Stomach (tissue), 9 donors: Measurements from ENCODE around the gene TMEM250. TPM values are rescaled to one million over a fixed set of nuclear protein-coding genes. Genes with fewer than 3 reads are reported as not detected.

Experiments used
- DNase-seq, 2 donors: peaks; one replicate each; pipeline versions ENCODE4 v3.0.0 to v3.0.0-alpha.2; 2013 to 2019
- H3K27ac ChIP-seq, 5 donors: fragments of 200-600 bp in 4 of 5; sonication (generic) in 4 of 5; one replicate each; pipeline ENCODE4 v1.5.1; 2013 to 2019; ENCODE audit warnings: mild to moderate bottlenecking in 1 of 5, moderate library complexity in 1 of 5
- H3K27me3 ChIP-seq, 3 donors: fragments of 200-600 bp; sonication (generic); one replicate each; pipeline ENCODE4 v1.5.1; 2017 to 2019; ENCODE audit warnings: mixed run types in 1 of 3
- H3K36me3 ChIP-seq, 4 donors: fragments of 200-600 bp; sonication (generic); 1 replicate in 3 of 4; 2 replicates in 1 of 4; pipeline ENCODE4 v1.5.1; 2016 to 2019
- H3K4me1 ChIP-seq, 4 donors: fragments of 200-600 bp; sonication (generic); one replicate each; pipeline ENCODE4 v1.5.1; 2016 to 2019
- H3K4me3 ChIP-seq, 4 donors: fragments of 200-600 bp; sonication (generic) in 3 of 4; one replicate each; pipeline ENCODE4 v1.5.1; 2016 to 2019; ENCODE audit warnings: mild to moderate bottlenecking in 1 of 4
- H3K9me3 ChIP-seq, 4 donors: fragments of 200-600 bp; sonication (generic); one replicate each; pipeline ENCODE4 v1.5.1; 2016 to 2019
- EP300 ChIP-seq: sonication (generic); formaldehyde crosslinking; IDR thresholded peaks from one replicate; pipeline ENCODE4 v1.6.1; 2017; ENCODE audit warnings: antibody characterized with exemption
- POLR2A ChIP-seq, 4 donors: fragments of 450-650 bp; IDR thresholded peaks; one replicate each; pipeline ENCODE4 v1.6.1; 2016; ENCODE audit warnings: antibody characterized with exemption in 4 of 4, control low read depth in 2 of 4, mild to moderate bottlenecking in 1 of 4, moderate library complexity in 1 of 4
- POLR2AphosphoS5 ChIP-seq, 3 donors: sonication (generic); formaldehyde crosslinking; IDR thresholded peaks; one replicate each; pipeline ENCODE4 v1.6.1; 2016; ENCODE audit warnings: antibody characterized with exemption in 3 of 3
- WGBS, 5 donors: extraction: QIAGEN DNeasy Blood & Tissue Kit in 3 of 5; methylation state at CpG; one replicate each; pipeline versions ENCODE4 v1.1.5 to v1.1.7; 2013 to 2018; 5-methylcytosine and 5-hydroxymethylcytosine counted together
- intact Hi-C: fragments of 100-400 bp; cut with DNase I; formaldehyde crosslinking; loops from one replicate; pipeline ENCODE4 v1.15.1; 2023; ENCODE audit warnings: low total_unique reads
- polyA plus RNA-seq, 3 donors: library from polyadenylated mRNA; stranded (reverse); fragments of 200-250 nt; gene quantifications; one replicate each; pipeline ENCODE4 v1.2.3, GENCODE V29; 2013
- total RNA-seq, 5 donors: library from RNA; depleted of rRNA; stranded (reverse); fragments of >200 nt; gene quantifications; one replicate each; pipeline versions ENCODE4 v1.1.0 to v1.2.3, GENCODE V29; 2014 to 2016
- TF ChIP-seq, protein P1 (sequence below), 7 experiments: fragments of 450-650 bp in 4 of 7; fragments of 200-600 bp in 3 of 7; sonication (generic) in 3 of 7; IDR thresholded peaks; one replicate each; pipeline ENCODE4 v1.5.1; 2016 to 2019; ENCODE audit warnings: antibody characterized with exemption in 7 of 7, control low read depth in 2 of 7, mild to moderate bottlenecking in 1 of 7
- donor health status: healthy with polysubstance abuse.
- donor health status: Bipolar disorder and iron deficiency.
- donor health status: healthy.

Gene TMEM250
- total and polyA plus RNA-seq, 8 donors, result 15.6 to 105 (median 22.6) TPM

DNA sequence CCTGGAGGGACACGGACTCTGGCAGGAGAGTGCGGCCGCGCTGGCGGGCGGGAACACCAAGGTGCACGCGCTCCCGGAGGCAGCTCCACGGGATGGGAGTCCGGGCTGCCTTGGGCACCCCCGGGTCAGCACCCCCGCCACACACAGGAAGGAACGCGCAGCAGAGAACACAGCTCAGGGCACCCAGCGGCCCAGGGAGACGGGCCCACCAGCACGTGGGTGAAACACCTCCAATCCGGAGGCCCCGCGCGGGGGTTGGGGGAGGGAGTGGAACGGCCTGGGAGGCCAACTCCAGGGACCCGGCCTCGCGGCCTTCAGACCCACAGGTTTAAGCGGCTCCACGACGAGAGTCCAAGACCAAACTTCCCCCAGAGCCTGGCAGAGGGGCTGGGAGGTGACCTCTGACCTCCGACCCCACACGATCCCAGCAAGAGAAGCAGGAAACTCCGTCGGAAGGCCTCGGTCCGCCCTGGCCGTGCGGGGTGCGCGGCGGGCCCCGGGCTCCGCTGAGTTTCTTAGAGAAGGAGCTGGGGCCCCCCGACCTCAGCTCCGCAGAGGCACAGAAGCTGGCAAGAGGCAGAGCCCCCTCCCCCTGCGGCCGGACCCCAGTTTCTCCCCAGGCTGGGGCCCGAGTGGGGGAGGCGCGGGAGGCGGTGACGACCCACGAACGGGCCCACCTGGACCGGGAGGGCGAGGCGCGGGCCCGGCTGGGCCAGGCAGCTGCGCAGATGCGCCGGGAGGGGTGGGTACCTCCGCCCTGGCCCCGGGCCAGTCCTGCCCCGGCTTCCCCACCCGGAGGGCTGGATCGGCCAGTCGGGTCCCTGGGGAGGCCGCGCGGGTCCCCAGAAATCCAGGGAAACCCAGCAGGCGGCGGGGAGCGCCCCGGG is 24.4 kb downstream of the TMEM250 start:
- peaks cover 53 to 70% (median 59%) of the 10 kb centered on the region in 4 donors for H3K4me1 ChIP-seq
- WGBS, 5 donors, result 2 to 15% (median 4%) methylated on average over 21 to 74 of the region's 74 CpGs
- peaks cover 0 to 11% (median 0%) of the 10 kb centered on the region in 3 donors for H3K27me3 ChIP-seq
- peak overlapping the region; percentile 86 to 96 (median 94) for H3K27ac ChIP-seq
- peaks cover 0 to 7% (median 2%) of the 10 kb centered on the region in 4 donors for H3K36me3 ChIP-seq
- TF ChIP-seq POLR2AphosphoS5 (IDR thresholded peaks at IDR 0.05), result peak in 1 of 3 donors; percentile 6
- TF ChIP-seq, protein P1, sequence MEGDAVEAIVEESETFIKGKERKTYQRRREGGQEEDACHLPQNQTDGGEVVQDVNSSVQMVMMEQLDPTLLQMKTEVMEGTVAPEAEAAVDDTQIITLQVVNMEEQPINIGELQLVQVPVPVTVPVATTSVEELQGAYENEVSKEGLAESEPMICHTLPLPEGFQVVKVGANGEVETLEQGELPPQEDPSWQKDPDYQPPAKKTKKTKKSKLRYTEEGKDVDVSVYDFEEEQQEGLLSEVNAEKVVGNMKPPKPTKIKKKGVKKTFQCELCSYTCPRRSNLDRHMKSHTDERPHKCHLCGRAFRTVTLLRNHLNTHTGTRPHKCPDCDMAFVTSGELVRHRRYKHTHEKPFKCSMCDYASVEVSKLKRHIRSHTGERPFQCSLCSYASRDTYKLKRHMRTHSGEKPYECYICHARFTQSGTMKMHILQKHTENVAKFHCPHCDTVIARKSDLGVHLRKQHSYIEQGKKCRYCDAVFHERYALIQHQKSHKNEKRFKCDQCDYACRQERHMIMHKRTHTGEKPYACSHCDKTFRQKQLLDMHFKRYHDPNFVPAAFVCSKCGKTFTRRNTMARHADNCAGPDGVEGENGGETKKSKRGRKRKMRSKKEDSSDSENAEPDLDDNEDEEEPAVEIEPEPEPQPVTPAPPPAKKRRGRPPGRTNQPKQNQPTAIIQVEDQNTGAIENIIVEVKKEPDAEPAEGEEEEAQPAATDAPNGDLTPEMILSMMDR (IDR thresholded peaks at IDR 0.05), result no peak
- H3K9me3 ChIP-seq, result no peaks in the 10 kb centered on the region
- intact Hi-C loops, result no loop called here
- H3K4me3 ChIP-seq, result peak overlapping the region; percentile 84 to 95 (median 90)
- peak; percentile 69 to 78 for DNase-seq

DNA sequence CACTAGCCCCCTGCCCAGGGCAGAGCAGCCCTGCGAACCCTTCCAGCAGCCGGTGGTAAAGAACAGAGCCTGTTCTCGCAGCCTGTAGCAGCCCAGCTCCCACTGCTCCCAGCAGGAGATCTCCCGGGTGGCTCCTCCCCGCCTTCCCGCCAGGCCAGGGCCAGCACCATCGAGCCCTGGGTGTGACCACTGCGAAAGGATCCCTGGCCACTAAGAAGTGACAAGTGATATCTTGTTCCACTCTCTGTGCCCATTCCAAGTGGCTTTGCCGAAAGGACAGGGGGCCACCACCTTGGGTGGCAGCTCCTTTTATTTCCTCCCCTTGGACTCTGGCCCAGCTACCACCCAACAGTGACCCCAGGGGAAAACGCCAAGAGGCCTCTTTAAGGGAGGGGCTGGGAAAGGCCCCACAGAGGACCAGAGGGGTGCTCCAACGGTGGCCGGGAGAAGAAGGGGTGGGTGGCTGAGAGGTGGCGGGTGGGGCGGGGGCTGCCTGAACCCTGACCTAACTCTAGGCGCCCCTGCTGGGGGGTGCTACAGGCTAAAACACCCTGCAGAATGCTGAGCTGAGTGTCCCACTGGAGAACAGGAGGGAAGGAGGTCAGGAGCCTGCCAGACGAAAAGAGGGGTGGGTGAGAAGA is 25.2 kb downstream of the TMEM250 start:
- intact Hi-C loops, result no loop called here
- peaks cover 61 to 75% (median 67%) of the 10 kb centered on the region in 4 donors for H3K4me1 ChIP-seq
- DNase-seq, result peak in 1 of 2 donors; percentile 54
- WGBS, 5 donors, result 21 to 36% (median 26%) methylated on average over 12 to 16 of the region's 16 CpGs
- H3K36me3 ChIP-seq, result peaks cover 0 to 7% (median 2%) of the 10 kb centered on the region in 4 donors
- TF ChIP-seq EP300, result no peak
- H3K27me3 ChIP-seq, result peaks cover 0 to 3% (median 0%) of the 10 kb centered on the region in 3 donors
- peak overlapping the region; percentile 84 to 95 (median 90) for H3K4me3 ChIP-seq
- no peaks in the 10 kb centered on the region for H3K9me3 ChIP-seq
- peak overlapping the region; percentile 86 to 96 (median 94) for H3K27ac ChIP-seq

GRCh38 chr9:136092741-136093140 is 25.9 kb downstream of the TMEM250 start:
- peak overlapping the region in 4 of 5 donors; percentile 90 to 96 (median 94) for H3K27ac ChIP-seq
- no peak for DNase-seq
- TF ChIP-seq POLR2A (IDR thresholded peaks at IDR 0.05), result no peak
- TF ChIP-seq, protein P1 (IDR thresholded peaks at IDR 0.05), result no peak
- no peak for TF ChIP-seq POLR2AphosphoS5 (IDR thresholded peaks at IDR 0.05)
- TF ChIP-seq EP300, result no peak
- no peaks in the 10 kb centered on the region for H3K27me3 ChIP-seq
- no peaks in the 10 kb centered on the region for H3K9me3 ChIP-seq
- 63 to 83% (median 70%) methylated on average over 9 of the region's 9 CpGs for WGBS, 5 donors
- H3K4me3 ChIP-seq, result peak overlapping the region; percentile 84 to 95 (median 90)
- intact Hi-C loops, result no loop called here
- H3K36me3 ChIP-seq, result peaks cover 0 to 7% (median 2%) of the 10 kb centered on the region in 4 donors
- H3K4me1 ChIP-seq, result peaks cover 66 to 82% (median 74%) of the 10 kb centered on the region in 4 donors

- intact Hi-C loops, result no loop called here
- Histone ChIP-seq H3K27ac (peak overlapping the region in 4 of 5 donors; percentile 59 to 96 (median 94)), H3K4me1 (peaks cover 71 to 86% (median 78%) of the 10 kb centered on the region in 4 donors), H3K36me3 (peaks cover 0 to 7% (median 2%) of the 10 kb centered on the region in 4 donors), H3K27me3 (no peaks in the 10 kb centered on the region), H3K9me3 (no peaks in the 10 kb centered on the region), H3K4me3 (peak overlapping the region in 2 of 4 donors; percentile 84 to 91)
- no peak for DNase-seq
- 72 to 90% (median 80%) methylated on average over 6 to 10 of the region's 10 CpGs for WGBS, 5 donors
- no peak for TF ChIP-seq POLR2AphosphoS5 (IDR thresholded peaks at IDR 0.05)
- TF ChIP-seq, protein P1 (IDR thresholded peaks at IDR 0.05), result no peak
- no peak for TF ChIP-seq POLR2A (IDR thresholded peaks at IDR 0.05)
- no peak for TF ChIP-seq EP300
These were observed 26.4 kb downstream of the TMEM250 start for GRCh38 chr9:136092353-136092650.
